Stimulated activated CD8-positive, alpha-beta memory T cell treated with anti-CD3 and anti-CD28 coated beads, Interleukin-7, amount 100 ng/mL, for 48 hours (primary cell): ENCODE data around the gene ADRA2B.
"Not testable (repeated sequence)": the region's sequence is repeated elsewhere in the genome, so short reads cannot be mapped to it uniquely, and the experiment has no call there.

Source experiments
- DNase-seq, 2 donors: peaks; one replicate each; pipeline ENCODE4 v3.0.0-alpha.2; 2020; ENCODE audit warnings: low read depth in 1 of 2; ENCODE audit errors: extremely low read depth in 1 of 2

ADRA2B gene

GRCh38 chr2:96150791-96151594 is 34.6 kb upstream of the ADRA2B start:
- DNase-seq: no peak

- no peak for DNase-seq
Measured at GRCh38 chr2:96150007-96150640, 33.8 kb upstream of the ADRA2B start.

GRCh38 chr2:96148410-96149217 is 32.2 kb upstream of the ADRA2B start:
- peak; percentile 94 to 99 for DNase-seq

GRCh38 chr2:96147593-96148201 is 31.3 kb upstream of the ADRA2B start:
- DNase-seq: no peak

- DNase-seq: no peak
Measured at GRCh38 chr2:96146881-96147592, 30.7 kb upstream of the ADRA2B start.

GRCh38 chr2:96146153-96146880 is 29.9 kb upstream of the ADRA2B start:
- DNase-seq: peak in 1 of 2 donors; percentile 91

GRCh38 chr2:96145848-96146152 is 29.4 kb upstream of the ADRA2B start:
- DNase-seq: no peak

GRCh38 chr2:96145036-96145847 is 28.9 kb upstream of the ADRA2B start, which contains the start of gene DUSP2:
Gene DUSP2, minus strand, starts transcription at chr2:96145440. Its CDS starts 86 bp downstream, at chr2:96145354.
- DNase-seq: peak; percentile 90 to 93

- no peak for DNase-seq
Measured at GRCh38 chr2:96144481-96145035, 28.2 kb upstream of the ADRA2B start.

- DNase-seq: no peak
Measured at GRCh38 chr2:96143848-96144480, 27.6 kb upstream of the ADRA2B start.

- DNase-seq: no peak
Measured at GRCh38 chr2:96143231-96143847, 27.0 kb upstream of the ADRA2B start.

GRCh38 chr2:96142217-96143113 is 26.1 kb upstream of the ADRA2B start:
- DNase-seq: peak in 1 of 2 donors; percentile 82

- DNase-seq: not testable (repeated sequence)
Measured at GRCh38 chr2:96141624-96141967, 25.2 kb upstream of the ADRA2B start.

- no peak for DNase-seq
Measured at GRCh38 chr2:96140941-96141623, 24.7 kb upstream of the ADRA2B start.

GRCh38 chr2:96139181-96139758 is 22.9 kb upstream of the ADRA2B start:
- no peak for DNase-seq
